ENCODE data around the gene ZAP70.

The ZAP70 gene

GRCh38 chr2:97688062-97688827 lies 25.1 kb upstream of the ZAP70 start:
- ATAC-seq: peak; percentile 92
- Mint-ChIP-seq H3K27ac (peak overlapping the region in 1 of 2 donors; percentile 89), H3K9me3 (no peaks in the 10 kb centered on the region), H3K4me3 (peak overlapping the region; percentile 54 to 72), H3K27me3 (no peaks in the 10 kb centered on the region), H3K4me1 (peaks cover 22% of the 10 kb centered on the region)
- no peak for DNase-seq

- Mint-ChIP-seq H3K4me1 (peaks cover 22% of the 10 kb centered on the region), H3K9me3 (no peaks in the 10 kb centered on the region), H3K27me3 (no peaks in the 10 kb centered on the region), H3K4me3 (no peak overlapping the region), H3K27ac (no peak overlapping the region)
- ATAC-seq: no peak
- no peak for DNase-seq
These were observed 22.2 kb upstream of the ZAP70 start for GRCh38 chr2:97691166-97691565.

GRCh38 chr2:97693476-97693875 lies 19.9 kb upstream of the ZAP70 start:
- H3K27me3 Mint-ChIP-seq: no peaks in the 10 kb centered on the region
- no peak overlapping the region for H3K27ac Mint-ChIP-seq
- H3K4me3 Mint-ChIP-seq: no peak overlapping the region
- no peaks in the 10 kb centered on the region for H3K9me3 Mint-ChIP-seq
- peaks cover 17% of the 10 kb centered on the region for H3K4me1 Mint-ChIP-seq
- no peak for ATAC-seq
- DNase-seq: no peak

DNA sequence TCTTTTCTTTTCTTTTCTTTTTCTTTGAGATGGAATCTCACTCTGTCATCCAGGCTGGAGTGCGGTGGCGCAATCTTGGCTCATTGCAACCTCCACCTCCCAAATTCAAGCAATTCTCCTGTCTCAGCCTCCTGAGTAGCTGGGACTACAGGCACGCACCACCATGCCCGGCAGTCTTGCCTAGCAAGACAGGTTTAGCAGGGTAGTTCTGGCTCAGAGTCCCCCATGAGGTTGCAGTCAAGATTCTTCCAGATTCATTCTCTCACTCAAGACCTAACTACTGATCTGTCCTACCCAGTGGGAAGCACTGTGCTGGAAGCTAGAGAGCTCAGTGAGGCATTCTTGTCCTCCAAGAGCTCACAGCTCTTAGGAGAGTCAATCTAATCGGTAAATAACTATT lies 17.6 kb upstream of the ZAP70 start:
- Mint-ChIP-seq H3K4me1 (peaks cover 17% of the 10 kb centered on the region), H3K27ac (no peak overlapping the region), H3K9me3 (no peaks in the 10 kb centered on the region), H3K27me3 (no peaks in the 10 kb centered on the region), H3K4me3 (no peak overlapping the region)
- no peak for DNase-seq
- no peak for ATAC-seq

DNA sequence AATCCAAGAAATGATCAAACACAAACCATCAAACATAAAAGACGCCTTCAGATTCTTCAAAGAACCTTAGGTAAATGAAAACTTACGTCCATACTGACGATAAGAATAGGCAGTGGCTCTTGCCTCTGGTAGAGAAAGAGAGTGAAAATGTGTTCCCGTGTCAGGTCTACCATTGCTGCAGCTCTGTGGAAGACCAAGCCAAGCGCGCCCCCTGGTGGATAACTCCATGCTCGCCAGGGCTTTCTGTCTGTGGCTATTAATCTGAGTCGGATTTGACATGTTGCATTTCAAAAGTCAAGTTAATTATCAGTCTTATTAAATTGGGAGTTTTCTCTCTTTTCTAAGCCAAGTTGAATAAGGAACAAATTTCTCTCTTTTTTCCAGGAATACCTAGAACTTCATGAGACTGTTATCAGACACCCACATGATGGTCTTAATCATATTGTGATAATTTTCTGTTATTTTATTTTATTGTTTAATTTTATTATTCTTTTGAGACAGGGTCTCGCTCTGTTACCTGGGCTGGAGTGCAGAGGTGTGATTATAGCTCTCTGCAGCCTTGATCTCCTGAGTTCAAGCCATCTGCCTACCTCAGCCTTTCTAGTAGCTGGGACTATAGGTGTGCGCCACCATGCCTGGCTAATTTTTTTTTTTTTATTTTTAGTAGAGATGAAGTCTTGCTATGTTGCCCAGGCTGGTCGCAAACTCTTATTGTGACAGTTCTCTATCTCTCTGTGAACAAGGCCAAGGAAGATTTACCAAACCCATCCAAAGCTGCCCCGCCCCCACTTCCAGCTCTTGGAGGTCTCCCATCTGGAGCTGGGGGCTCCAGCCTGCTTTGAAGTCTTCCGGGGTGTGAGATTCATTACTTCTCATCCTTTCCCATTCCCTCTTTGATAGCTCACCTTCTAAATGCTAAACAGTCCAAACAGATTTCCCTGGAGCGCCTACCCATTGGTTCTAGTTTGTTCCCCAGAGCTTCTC lies 15.8 kb upstream of the ZAP70 start:
- ATAC-seq: peak; percentile 95
- no peaks in the 10 kb centered on the region for H3K9me3 Mint-ChIP-seq
- peak overlapping the region; percentile 30 to 48 for H3K4me3 Mint-ChIP-seq
- H3K4me1 Mint-ChIP-seq: peaks cover 17% of the 10 kb centered on the region
- H3K27ac Mint-ChIP-seq: no peak overlapping the region
- DNase-seq: peak; percentile 86 to 89
- no peaks in the 10 kb centered on the region for H3K27me3 Mint-ChIP-seq

DNA sequence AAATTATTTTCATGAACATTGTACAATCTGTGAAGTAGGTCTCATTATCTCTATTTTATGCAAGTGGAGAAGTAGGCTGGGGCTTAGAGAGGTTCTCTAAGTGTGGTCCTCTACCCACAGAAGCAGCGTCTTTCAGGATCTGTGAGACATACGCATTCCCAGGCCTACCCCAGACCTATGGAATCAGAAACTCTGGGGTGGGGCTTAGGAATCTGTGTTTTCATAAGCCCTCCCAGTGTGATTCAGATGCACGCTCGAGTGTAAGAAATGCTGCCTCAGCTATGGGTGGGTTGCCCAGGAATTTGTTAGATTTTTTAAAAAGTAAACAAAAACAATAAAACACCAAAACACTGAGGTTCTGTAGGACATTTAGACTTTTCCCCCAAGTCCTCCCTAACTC lies 14.8 kb upstream of the ZAP70 start:
- H3K4me1 Mint-ChIP-seq: peaks cover 17% of the 10 kb centered on the region
- DNase-seq (no peak), ATAC-seq (no peak)
- no peak overlapping the region for H3K4me3 Mint-ChIP-seq
- H3K9me3 Mint-ChIP-seq: no peaks in the 10 kb centered on the region
- no peak overlapping the region for H3K27ac Mint-ChIP-seq
- no peaks in the 10 kb centered on the region for H3K27me3 Mint-ChIP-seq

DNA sequence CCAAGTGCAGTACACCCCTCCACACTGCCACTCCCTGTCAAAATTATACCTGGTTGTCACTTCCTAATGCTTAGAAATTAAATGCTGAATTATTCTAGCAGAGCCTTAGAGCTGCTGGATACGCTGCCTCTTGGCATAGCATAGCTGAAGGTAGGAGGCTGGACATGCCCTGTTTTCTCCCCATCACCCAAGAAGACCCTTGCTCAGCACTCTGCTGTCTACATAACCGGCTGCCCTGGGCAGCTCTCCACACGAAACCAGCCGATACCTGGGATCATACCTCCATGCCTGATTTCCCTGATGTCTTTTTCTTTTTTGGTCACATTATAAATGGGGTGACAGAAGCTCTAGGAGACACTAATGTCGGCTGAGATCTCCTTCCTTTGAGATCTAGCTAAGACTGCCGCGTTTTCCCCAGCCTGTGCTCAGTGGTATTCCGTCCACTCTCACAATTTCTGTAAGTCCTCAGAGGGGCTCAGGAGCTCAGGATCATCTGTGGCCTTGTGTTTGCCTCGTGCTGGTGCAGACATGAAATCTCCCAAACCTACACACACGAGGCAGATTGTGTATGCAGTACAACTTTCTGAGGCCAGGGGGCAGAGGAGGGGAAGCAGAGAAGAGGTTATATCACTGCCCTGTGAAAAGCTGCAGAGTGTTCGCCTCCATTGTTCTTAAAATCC lies 13.5 kb upstream of the ZAP70 start:
- peak; percentile 84 for ATAC-seq
- H3K4me3 Mint-ChIP-seq: no peak overlapping the region
- DNase-seq: peak; percentile 54 to 68
- H3K27me3 Mint-ChIP-seq: no peaks in the 10 kb centered on the region
- no peak overlapping the region for H3K27ac Mint-ChIP-seq
- no peaks in the 10 kb centered on the region for H3K9me3 Mint-ChIP-seq
- H3K4me1 Mint-ChIP-seq: peaks cover 17% of the 10 kb centered on the region

DNA sequence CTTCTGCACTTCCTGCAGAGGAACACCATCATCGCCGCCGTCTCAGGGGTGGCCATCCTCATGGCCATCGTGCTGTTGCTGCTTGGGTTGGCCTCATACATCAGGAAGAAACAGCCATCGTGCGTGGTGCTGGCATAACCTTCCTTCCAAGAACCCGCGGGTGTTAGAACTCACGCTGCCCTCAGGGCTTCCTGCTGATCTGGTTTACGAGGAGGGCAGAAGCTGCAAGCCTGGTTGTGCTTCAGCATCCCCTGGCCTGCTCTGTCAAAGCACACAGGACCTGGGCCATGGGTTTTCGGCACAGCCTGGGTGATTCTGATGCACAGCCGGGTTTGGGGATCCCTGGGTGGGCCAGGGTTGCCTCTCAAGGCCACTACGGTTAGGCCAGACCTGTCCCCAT lies 12.2 kb upstream of the ZAP70 start:
- no peak for DNase-seq
- Mint-ChIP-seq H3K4me1 (peaks cover 17% of the 10 kb centered on the region), H3K27me3 (no peaks in the 10 kb centered on the region), H3K27ac (no peak overlapping the region), H3K9me3 (no peaks in the 10 kb centered on the region), H3K4me3 (no peak overlapping the region)
- ATAC-seq: no peak

DNA sequence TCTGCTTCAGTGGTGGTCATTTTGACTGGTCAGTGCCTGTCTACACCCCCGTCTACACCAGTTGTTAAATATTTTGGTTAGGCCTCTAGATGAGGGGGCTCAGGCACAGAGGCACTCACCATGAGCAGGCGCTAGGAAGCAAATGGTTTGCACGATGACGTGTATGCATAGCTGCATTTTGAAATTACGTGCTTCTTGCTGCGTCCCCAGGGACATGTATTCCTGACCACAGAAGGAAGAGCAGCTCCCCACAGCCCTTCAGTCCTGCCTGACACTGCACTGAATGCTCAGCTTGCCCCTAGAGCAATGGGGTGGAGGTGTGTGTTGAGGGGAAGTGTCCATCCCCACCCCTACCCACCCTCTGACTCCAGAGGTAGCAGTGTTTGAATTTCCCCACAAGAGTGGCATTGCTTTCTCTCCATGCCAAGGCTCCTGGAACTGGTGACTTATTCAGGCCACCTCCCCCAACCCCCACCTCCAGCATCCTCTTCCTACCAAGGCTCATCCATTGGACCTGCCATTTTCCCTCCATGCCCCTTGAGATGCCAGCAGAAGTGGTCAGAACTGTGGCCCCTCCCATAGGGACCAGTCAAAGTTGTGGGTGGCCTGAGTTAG lies 11.4 kb upstream of the ZAP70 start:
- DNase-seq (no peak), ATAC-seq (no peak)
- H3K4me1 Mint-ChIP-seq: peaks cover 12% of the 10 kb centered on the region

GRCh38 chr2:97702731-97703470 lies 10.5 kb upstream of the ZAP70 start:
- DNase-seq (no peak), ATAC-seq (no peak)
- peak overlapping the region in 1 of 2 donors; percentile 44 for H3K27ac Mint-ChIP-seq
- H3K27me3 Mint-ChIP-seq: no peaks in the 10 kb centered on the region
- no peak overlapping the region for H3K4me3 Mint-ChIP-seq
- no peaks in the 10 kb centered on the region for H3K9me3 Mint-ChIP-seq
- peaks cover 8% of the 10 kb centered on the region for H3K4me1 Mint-ChIP-seq

More for the DNA sequence above, 11.4 kb upstream of the ZAP70 start:
- Mint-ChIP-seq H3K4me3 (no peak overlapping the region), H3K27ac (no peak overlapping the region), H3K27me3 (no peaks in the 10 kb centered on the region), H3K9me3 (no peaks in the 10 kb centered on the region)

GRCh38 chr2:97703741-97704140 lies 9.6 kb upstream of the ZAP70 start:
- ATAC-seq: no peak
- Mint-ChIP-seq H3K9me3 (no peaks in the 10 kb centered on the region), H3K4me1 (peaks cover 8% of the 10 kb centered on the region), H3K27ac (no peak overlapping the region), H3K4me3 (no peak overlapping the region), H3K27me3 (no peaks in the 10 kb centered on the region)
- DNase-seq: no peak

DNA sequence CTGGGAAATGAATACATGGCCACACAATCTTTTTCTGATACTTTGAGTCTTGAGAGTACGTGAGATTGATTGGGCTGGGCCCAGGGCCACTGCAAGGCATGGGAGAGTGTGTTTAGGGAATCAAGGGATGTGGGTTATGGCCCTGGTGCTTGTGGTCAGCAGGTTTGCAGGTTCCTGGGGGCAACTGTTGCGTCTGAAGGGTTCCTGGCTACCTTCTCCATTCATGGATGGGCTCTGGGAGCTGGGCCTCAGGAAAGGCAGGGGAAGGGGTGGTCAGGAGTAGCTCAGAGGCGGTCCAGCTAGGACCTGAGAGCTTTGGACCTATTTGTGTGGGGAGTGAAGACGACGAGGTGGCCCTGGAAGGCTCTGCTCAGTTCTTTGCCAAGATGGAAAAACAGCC lies 8.4 kb upstream of the ZAP70 start:
- no peak for DNase-seq
- Mint-ChIP-seq H3K4me1 (peaks cover 12% of the 10 kb centered on the region), H3K4me3 (no peak overlapping the region), H3K27me3 (no peaks in the 10 kb centered on the region), H3K9me3 (no peaks in the 10 kb centered on the region), H3K27ac (no peak overlapping the region)
- no peak for ATAC-seq

DNA sequence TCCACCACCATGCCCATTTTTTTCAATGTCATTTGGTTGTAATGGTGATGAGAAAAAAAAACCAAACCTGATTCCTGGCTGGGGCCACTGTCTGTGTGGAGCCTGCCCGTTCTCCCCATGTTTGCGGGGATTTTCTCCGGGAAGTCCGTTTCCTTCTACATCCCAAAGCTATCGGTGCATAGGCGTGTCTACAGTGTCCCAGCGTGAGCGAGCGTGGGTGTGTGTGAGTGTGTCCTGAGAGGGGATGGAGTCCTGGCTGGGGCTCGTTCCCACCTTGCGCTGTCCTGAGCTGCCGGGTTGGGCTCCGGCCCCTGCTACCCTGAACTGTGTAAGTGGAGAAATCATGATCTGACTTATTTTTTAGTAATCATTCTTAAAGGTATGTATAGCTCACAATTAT lies 7.3 kb upstream of the ZAP70 start:
- Mint-ChIP-seq H3K27me3 (no peaks in the 10 kb centered on the region), H3K27ac (no peak overlapping the region), H3K9me3 (no peaks in the 10 kb centered on the region), H3K4me1 (peaks cover 17% of the 10 kb centered on the region), H3K4me3 (no peak overlapping the region)
- DNase-seq (no peak), ATAC-seq (no peak)

- no peak overlapping the region for H3K27ac Mint-ChIP-seq
- H3K4me3 Mint-ChIP-seq: no peak overlapping the region
- no peak for DNase-seq
- peaks cover 24% of the 10 kb centered on the region for H3K4me1 Mint-ChIP-seq
- H3K9me3 Mint-ChIP-seq: no peaks in the 10 kb centered on the region
- no peak for ATAC-seq
- H3K27me3 Mint-ChIP-seq: no peaks in the 10 kb centered on the region
These were observed 6.5 kb upstream of the ZAP70 start for GRCh38 chr2:97706708-97707345.
